HepG2 (cell line): ENCODE results near the gene YIPF3. TPM values are rescaled to one million over a fixed set of nuclear protein-coding genes. Genes with fewer than 3 reads are reported as not detected.

Experiments used
- ATF7 ChIP-seq, 2 experiments: fragments of 450-650 bp in 1 of 2; sonication (generic) in 1 of 2; formaldehyde crosslinking in 1 of 2; IDR thresholded peaks; 2 replicates each; pipeline versions ENCODE4 v1.4.0 to v1.6.1; 2016 to 2020; ENCODE audit warnings: antibody characterized with exemption in 1 of 2, mild to moderate bottlenecking in 1 of 2, missing genetic modification reagents in 1 of 2
- CEBPB ChIP-seq: IDR thresholded peaks from 2 replicates; pipeline ENCODE4 v1.6.1; 2011; ENCODE audit warnings: low read depth, low read length, improper control_type of control experiment, borderline replicate concordance
- CEBPG ChIP-seq: IDR thresholded peaks from 2 replicates; pipeline ENCODE4 v1.6.1; 2016
- ERF ChIP-seq: IDR thresholded peaks from 2 replicates; pipeline ENCODE4 v1.6.1; 2018; ENCODE audit warnings: missing biosample characterization, missing genetic modification reagents
- HDAC1 ChIP-seq: sonication (generic); formaldehyde crosslinking; IDR thresholded peaks from 2 replicates; pipeline ENCODE4 v1.5.1; 2020; ENCODE audit warnings: mild to moderate bottlenecking, missing genetic modification reagents
- PAWR ChIP-seq: sonication (generic); formaldehyde crosslinking; IDR thresholded peaks from 2 replicates; pipeline ENCODE4 v1.4.0; 2020; ENCODE audit warnings: missing genetic modification reagents, mild to moderate bottlenecking, borderline replicate concordance
- PPARG ChIP-seq: conservative IDR thresholded peaks from 2 replicates; pipeline ENCODE4 v1.6.1; 2016; ENCODE audit warnings: missing biosample characterization, missing genetic modification reagents
- RARA ChIP-seq: IDR thresholded peaks from 2 replicates; pipeline ENCODE4 v1.6.1; 2016; ENCODE audit warnings: missing genetic modification reagents, missing compliant biosample characterization
- TIGD3 ChIP-seq: sonication (generic); formaldehyde crosslinking; IDR thresholded peaks from 2 replicates; pipeline ENCODE4 v1.5.1; 2020; ENCODE audit warnings: mild to moderate bottlenecking, missing genetic modification reagents, borderline replicate concordance
- ZBTB34 ChIP-seq: sonication (generic); formaldehyde crosslinking; IDR thresholded peaks from 2 replicates; pipeline ENCODE4 v1.8.0; 2022; ENCODE audit warnings: mild to moderate bottlenecking, missing genetic modification reagents
- ZMYM3 ChIP-seq: sonication (generic); formaldehyde crosslinking; IDR thresholded peaks from 2 replicates; pipeline ENCODE4 v1.5.1; 2020; ENCODE audit warnings: mild to moderate bottlenecking, missing genetic modification reagents
- ZMYM4 ChIP-seq: sonication (generic); formaldehyde crosslinking; IDR thresholded peaks from 2 replicates; pipeline ENCODE4 v1.8.1; 2023; ENCODE audit warnings: mild to moderate bottlenecking, missing genetic modification reagents
- ZNF138 ChIP-seq: sonication (generic); formaldehyde crosslinking; IDR thresholded peaks from 2 replicates; pipeline ENCODE4 v1.5.0; 2020; ENCODE audit warnings: mild to moderate bottlenecking, low read depth, missing genetic modification reagents
- ZNF644 ChIP-seq: IDR thresholded peaks from 2 replicates; pipeline ENCODE4 v1.6.1; 2016; ENCODE audit warnings: low read depth
- ZSCAN9 ChIP-seq: IDR thresholded peaks from 2 replicates; pipeline ENCODE4 v1.6.1; 2016; ENCODE audit warnings: borderline replicate concordance
- polyA plus RNA-seq, 8 experiments: library from polyadenylated mRNA; depleted of rRNA in 3 of 8; stranded (reverse) in 7 of 8; unstranded in 1 of 8; fragments of >200 nt; fragmentation: Illumina TruSeq in 4 of 8; extraction: Trizol in 4 of 8; gene quantifications; 2 replicates each; pipeline versions ENCODE4 v1.2.1 to v1.2.3, GENCODE V29; 2011 to 2016; ENCODE audit warnings: low read depth in 4 of 8, missing spikeins in 1 of 8, mixed read lengths in 1 of 8; ENCODE audit not compliant: insufficient read depth in 1 of 8
- total RNA-seq, 5 experiments: library from RNA; depleted of rRNA; stranded (reverse); fragments of >200 nt; fragmentation: Illumina TruSeq; extraction: Trizol; gene quantifications; 2 replicates each; pipeline ENCODE4 v1.2.3, GENCODE V29; 2016; ENCODE audit warnings: low read depth in 1 of 5
- TF ChIP-seq, protein P1 (sequence below): sonication (generic); formaldehyde crosslinking; conservative IDR thresholded peaks from 2 replicates; pipeline ENCODE4 v1.4.0; 2020; ENCODE audit warnings: mild to moderate bottlenecking, missing genetic modification reagents, moderate library complexity
- TF ChIP-seq, protein P2 (sequence below): IDR thresholded peaks from 2 replicates; pipeline ENCODE4 v1.6.1; 2016; ENCODE audit warnings: mild to moderate bottlenecking
- TF ChIP-seq, protein P3 (sequence below): sonication (generic); formaldehyde crosslinking; IDR thresholded peaks from 2 replicates; pipeline ENCODE4 v1.5.0; 2020; ENCODE audit warnings: mild to moderate bottlenecking, missing genetic modification reagents, borderline replicate concordance

Gene YIPF3
- total and polyA plus RNA-seq, 2 of the 13 experiments (the other 11 are each of a cell fraction or from before 2014, with no cell fraction given): 107 to 206 TPM

GRCh38 chr6:43493833-43494232 lies 22.9 kb downstream of the YIPF3 start (continued):
- TF ChIP-seq TIGD3 (peak; percentile 64; the same call in 1 of the 2 replicates), CEBPB (peak; percentile 66), ZNF644 (0 out of 2 replicates have a peak, but pooled peaks have one; percentile 21), ZSCAN9 (CRISPR knock-in tag) (peak; percentile 46; the same call in 1 of the 2 replicates), HDAC1 (CRISPR knock-in tag) (0 out of 2 replicates have a peak, but pooled peaks have one; percentile 15), CEBPG (peak; percentile 62), PPARG (peak; percentile 51; the same call in 1 of the 2 replicates), ERF (peak; percentile 24; the same call in 1 of the 2 replicates), PAWR (CRISPR knock-in tag) (no peak), ZNF138 (no peak), ZMYM3 (peak; percentile 58), ATF7 (IDR thresholded peaks at IDR 0.05) (no peak), ATF7 (CRISPR knock-in tag; IDR thresholded peaks at IDR 0.05) (0 out of 2 replicates have a peak, but pooled peaks have one; percentile 56), ZBTB34 (CRISPR knock-in tag) (peak; percentile 68; the same call in 1 of the 2 replicates), ZMYM4 (CRISPR knock-in tag) (0 out of 2 replicates have a peak, but pooled peaks have one; percentile 25), RARA (CRISPR knock-in tag) (peak; percentile 60)
- TF ChIP-seq, protein P1, sequence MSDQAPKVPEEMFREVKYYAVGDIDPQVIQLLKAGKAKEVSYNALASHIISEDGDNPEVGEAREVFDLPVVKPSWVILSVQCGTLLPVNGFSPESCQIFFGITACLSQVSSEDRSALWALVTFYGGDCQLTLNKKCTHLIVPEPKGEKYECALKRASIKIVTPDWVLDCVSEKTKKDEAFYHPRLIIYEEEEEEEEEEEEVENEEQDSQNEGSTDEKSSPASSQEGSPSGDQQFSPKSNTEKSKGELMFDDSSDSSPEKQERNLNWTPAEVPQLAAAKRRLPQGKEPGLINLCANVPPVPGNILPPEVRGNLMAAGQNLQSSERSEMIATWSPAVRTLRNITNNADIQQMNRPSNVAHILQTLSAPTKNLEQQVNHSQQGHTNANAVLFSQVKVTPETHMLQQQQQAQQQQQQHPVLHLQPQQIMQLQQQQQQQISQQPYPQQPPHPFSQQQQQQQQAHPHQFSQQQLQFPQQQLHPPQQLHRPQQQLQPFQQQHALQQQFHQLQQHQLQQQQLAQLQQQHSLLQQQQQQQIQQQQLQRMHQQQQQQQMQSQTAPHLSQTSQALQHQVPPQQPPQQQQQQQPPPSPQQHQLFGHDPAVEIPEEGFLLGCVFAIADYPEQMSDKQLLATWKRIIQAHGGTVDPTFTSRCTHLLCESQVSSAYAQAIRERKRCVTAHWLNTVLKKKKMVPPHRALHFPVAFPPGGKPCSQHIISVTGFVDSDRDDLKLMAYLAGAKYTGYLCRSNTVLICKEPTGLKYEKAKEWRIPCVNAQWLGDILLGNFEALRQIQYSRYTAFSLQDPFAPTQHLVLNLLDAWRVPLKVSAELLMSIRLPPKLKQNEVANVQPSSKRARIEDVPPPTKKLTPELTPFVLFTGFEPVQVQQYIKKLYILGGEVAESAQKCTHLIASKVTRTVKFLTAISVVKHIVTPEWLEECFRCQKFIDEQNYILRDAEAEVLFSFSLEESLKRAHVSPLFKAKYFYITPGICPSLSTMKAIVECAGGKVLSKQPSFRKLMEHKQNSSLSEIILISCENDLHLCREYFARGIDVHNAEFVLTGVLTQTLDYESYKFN (CRISPR knock-in tag): peak; percentile 85
- TF ChIP-seq, protein P2, sequence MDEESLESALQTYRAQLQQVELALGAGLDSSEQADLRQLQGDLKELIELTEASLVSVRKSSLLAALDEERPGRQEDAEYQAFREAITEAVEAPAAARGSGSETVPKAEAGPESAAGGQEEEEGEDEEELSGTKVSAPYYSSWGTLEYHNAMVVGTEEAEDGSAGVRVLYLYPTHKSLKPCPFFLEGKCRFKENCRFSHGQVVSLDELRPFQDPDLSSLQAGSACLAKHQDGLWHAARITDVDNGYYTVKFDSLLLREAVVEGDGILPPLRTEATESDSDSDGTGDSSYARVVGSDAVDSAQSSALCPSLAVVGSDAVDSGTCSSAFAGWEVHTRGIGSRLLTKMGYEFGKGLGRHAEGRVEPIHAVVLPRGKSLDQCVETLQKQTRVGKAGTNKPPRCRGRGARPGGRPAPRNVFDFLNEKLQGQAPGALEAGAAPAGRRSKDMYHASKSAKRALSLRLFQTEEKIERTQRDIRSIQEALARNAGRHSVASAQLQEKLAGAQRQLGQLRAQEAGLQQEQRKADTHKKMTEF (CRISPR knock-in tag): peak; percentile 41; the same call in 1 of the 2 replicates
- TF ChIP-seq, protein P3, sequence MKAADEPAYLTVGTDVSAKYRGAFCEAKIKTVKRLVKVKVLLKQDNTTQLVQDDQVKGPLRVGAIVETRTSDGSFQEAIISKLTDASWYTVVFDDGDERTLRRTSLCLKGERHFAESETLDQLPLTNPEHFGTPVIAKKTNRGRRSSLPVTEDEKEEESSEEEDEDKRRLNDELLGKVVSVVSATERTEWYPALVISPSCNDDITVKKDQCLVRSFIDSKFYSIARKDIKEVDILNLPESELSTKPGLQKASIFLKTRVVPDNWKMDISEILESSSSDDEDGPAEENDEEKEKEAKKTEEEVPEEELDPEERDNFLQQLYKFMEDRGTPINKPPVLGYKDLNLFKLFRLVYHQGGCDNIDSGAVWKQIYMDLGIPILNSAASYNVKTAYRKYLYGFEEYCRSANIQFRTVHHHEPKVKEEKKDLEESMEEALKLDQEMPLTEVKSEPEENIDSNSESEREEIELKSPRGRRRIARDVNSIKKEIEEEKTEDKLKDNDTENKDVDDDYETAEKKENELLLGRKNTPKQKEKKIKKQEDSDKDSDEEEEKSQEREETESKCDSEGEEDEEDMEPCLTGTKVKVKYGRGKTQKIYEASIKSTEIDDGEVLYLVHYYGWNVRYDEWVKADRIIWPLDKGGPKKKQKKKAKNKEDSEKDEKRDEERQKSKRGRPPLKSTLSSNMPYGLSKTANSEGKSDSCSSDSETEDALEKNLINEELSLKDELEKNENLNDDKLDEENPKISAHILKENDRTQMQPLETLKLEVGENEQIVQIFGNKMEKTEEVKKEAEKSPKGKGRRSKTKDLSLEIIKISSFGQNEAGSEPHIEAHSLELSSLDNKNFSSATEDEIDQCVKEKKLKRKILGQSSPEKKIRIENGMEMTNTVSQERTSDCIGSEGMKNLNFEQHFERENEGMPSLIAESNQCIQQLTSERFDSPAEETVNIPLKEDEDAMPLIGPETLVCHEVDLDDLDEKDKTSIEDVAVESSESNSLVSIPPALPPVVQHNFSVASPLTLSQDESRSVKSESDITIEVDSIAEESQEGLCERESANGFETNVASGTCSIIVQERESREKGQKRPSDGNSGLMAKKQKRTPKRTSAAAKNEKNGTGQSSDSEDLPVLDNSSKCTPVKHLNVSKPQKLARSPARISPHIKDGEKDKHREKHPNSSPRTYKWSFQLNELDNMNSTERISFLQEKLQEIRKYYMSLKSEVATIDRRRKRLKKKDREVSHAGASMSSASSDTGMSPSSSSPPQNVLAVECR (CRISPR knock-in tag): peak; percentile 41; the same call in 1 of the 2 replicates
